Stimulated activated CD8-positive, alpha-beta memory T cell treated with anti-CD3 and anti-CD28 coated beads, Interleukin-15, amount 100 ng/mL, for 1 hour (primary cell): Measurements from ENCODE around the gene ANK3.

Experiments used
- DNase-seq: peaks from one replicate; pipeline ENCODE4 v3.0.0-alpha.2; 2020; ENCODE audit warnings: low read depth

The ANK3 gene

DNA sequence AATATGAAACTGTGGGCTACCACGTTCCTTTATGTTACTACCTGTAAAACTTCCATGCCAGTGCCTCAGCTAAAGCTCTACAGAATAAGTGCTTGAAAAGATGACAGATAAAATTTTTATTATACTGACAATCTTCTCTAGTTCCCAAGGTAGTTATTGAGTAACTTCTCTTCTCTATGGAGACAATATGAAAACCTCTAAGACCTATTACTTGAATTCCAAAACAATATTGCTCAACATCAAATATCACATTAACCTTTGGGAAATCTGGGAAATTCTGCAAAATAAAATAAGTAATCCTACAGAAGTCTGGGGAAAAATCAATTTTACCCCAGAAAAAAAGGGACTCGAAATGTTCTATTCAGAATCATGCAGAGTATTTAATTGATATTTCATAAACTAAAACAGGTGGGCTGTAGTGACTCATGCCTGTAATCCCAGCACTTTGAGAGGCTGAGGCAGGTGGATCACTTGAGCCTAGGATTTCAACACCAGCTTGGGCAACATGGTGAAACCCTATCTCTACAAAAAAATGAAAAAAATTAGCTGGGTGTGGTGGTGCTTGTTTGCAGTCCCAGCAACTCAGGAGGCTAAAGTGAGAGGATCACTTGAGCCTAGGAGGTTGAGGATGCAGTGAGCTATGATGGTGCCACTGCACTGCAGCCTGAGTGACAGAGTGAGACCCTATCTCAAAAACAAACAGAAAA lies 23.8 kb upstream of the ANK3 start:
- DNase-seq = no peak

DNA sequence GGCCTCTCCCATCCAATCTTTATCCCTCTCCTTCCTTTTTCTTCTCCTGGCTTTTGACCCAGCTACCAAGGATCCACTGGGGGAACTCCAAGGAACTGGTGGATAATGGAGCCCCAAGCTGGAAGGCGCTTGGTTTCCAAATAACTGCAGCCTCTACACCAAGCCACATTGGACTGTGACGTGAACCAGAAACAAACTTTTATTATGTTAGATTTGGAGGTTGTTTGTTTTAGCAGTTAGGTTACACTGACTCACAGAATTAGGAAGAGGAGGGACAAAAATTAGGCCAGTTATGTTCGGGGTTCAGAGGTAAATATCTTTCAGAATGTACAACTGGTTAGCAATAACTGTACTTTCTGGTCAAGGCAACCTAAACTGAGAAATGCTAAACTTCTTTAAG lies 21.3 kb upstream of the ANK3 start:
- DNase-seq = no peak

DNA sequence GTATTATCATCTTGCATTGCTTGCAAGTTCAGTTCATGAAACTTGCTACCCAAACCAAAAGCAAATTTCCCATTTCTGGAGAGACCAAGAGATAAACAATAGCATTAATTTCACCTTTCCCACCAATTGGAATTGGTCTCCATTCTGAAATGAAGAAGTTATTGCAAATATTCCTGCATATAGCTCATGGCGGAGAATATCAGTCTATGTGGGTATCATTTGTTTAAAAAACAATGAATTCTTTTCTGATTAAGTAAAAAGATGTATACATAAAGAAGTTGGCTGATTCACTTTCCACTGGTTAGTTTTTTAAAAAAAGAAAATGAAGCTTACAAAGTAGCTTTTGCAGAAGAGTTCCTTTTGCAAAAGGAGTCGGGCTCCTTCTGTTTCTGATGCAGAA lies 19.5 kb upstream of the ANK3 start:
- DNase-seq = no peak

DNA sequence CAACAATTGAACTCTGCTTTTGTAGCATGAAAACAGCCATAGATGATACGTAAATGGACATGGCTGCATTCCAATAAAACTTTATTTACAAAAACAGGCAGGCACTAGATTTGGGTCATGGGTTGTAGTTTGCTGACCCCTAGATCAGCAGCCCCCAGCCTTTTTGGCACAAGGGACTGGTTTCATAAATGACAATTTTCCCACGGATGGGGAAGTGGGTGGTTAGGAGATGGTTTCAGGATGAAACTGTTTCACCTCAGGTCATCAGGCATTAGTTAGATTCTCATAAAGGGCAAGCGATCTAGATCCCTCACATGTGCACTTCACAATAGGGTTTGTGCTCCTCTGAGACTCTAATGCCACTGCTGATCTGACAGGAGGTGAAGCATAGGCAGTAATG lies 16.5 kb upstream of the ANK3 start:
- DNase-seq = no peak

DNA sequence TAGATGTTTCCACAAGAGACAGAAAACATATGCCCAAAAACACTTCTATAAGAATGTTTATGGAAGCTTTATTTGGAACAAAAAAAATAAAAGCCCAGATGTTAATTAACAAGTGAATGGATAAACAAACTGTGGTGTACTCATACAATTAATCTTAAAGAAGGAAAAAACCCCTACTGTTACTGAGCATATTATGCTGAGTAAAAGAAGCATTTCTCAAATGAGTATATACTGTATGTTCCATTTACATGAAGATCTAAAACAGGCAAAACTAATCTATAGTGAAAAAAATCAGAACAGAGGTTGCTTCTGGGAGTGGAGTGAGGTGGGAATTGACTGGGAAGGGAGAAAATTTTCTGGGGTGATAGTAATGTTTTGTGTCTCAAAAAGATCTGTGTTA lies 15.5 kb upstream of the ANK3 start:
- no peak for DNase-seq

DNA sequence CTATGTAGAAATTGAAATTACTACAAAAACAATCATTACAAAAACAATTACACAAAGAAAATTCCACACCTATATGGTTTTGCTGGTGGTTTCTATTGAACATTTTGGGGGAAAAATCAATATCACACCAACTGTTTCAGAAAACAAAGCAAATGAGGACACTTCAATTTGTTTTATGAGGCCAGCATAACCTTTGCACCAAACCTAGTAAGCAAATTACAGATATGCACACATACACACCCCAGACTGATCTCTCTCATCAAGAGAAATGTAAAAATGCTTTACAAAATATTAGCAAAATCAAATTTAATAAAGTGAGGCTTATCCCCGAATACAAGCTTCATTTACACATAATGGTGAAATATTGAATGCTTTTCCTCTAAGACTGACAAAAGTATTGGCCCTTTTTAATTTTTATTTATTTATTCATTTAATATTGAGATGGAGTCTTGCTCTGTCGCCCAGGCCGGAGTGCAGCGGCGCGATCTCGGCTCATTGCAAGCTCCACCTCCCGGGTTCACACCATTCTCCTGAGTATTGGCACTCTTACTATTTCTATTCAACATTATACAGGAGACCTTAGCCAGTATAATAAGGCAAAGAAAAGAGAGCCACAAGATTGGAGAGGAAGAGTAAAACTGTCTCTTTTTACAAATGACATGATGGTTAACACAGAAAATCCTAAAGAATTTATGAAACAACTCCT lies 13.6 kb upstream of the ANK3 start:
- DNase-seq = no peak

DNA sequence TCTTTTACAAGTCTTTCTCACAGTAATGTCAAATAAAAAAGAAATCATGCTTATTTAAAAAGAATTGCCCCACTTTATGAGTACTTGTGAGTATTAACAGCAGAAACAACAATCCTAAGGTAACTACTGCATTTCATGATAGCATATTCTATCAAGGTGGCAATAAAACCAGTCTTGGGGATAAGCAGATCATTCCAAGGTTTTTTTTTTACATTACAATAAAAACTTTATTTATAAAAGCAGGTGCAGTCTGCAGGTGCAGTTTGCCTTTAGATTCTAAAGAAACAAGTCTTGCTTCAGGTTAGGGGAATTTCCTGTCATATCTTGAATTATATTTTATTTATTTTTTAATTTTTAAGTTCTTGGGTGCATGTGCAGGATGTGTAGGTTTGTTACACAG lies 10.7 kb upstream of the ANK3 start:
- no peak for DNase-seq

DNA sequence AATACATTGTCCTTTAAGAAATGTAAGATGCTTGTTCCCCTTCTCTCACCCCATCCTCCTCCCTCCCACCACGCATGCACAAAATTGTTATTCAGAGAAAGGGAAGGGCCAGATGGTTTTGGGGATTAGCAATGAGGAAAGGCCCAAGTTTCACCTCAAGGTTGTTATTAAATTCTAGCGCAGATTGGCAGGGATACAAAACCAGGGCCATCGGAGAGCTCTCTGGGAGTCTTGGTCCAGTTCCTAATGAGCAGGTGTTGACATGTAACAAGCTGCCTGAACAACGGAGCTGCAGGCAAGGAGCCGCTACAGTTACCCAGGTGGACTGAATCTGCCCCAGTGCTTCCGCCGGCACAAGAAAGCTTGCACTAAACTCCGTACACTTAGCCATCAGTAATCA lies 9.7 kb upstream of the ANK3 start:
- no peak for DNase-seq

DNA sequence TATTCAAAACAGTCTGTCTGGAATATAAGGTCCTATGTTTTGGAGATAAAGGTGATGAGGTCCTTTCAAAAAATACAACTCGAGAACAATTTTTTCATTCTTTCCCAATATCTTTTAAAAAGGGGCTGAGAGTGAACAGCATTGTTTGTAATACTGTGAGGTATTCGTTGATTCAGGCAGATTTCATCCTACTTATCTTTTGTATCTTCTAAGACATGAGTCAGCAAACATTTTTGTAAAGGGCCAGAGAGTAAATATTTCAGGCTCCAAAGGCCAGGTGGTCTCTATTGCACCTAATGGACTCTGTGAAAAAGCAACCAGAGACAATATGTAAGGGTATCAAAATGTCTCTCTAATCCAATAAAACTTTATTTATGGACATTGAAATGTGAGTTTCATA lies 8.1 kb upstream of the ANK3 start:
- no peak for DNase-seq

DNA sequence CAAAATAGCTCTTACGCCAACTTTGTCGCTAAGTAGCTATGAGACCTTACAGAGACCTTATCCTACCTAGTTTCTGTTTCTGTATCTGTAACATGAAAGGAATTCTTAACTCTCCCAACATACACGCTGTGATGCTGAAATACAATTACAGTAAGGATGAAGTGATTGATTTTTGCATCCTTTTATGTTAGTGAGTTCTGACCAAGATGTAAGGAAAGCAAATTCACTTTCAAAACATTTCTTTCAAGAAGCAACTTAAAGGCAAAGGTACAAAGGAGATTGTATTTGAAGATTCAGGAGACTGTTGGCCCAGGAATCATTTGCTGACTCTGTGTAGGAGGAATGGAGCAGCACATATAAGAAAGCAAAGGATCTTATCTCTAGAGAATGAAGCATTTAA lies 7.1 kb upstream of the ANK3 start:
- no peak for DNase-seq

DNA sequence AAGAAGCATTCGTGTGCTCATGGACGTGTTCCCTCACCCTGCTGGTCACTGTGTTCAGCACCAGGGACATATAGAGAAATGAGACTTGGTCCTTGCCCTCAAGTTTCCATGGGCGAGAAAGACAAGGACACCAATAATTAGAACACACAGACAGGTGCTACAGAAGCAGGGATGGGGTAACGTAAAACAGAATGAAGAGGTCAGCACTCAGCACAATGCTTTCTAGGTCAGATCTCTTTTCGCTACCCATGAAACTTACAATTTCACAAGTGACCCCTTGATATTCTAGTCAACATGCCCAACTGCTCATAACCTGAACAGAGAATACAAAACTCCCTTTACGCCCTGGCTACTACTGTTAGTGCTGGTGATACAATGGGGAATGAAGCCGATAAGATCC lies 6.0 kb upstream of the ANK3 start:
- DNase-seq = no peak

DNA sequence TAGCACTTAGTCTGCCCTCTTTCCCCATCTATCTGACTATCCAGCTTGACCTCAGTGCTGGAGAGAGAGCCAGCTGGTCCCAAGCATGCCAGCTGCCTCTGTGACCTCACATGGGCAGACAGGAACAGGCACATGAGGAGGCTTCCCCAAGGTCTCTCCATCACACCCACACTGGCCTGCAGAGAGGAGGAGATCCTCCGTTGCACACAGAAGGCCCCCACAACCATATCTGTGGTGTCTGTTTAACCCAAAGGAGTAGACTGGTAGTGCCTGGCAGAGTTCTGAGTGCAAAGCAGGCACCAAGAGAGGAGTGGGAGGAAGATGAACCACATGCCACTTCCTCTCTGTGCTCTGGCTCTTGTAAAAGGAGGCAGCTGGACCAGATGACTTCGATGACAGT lies 4.8 kb upstream of the ANK3 start:
- DNase-seq = no peak

DNA sequence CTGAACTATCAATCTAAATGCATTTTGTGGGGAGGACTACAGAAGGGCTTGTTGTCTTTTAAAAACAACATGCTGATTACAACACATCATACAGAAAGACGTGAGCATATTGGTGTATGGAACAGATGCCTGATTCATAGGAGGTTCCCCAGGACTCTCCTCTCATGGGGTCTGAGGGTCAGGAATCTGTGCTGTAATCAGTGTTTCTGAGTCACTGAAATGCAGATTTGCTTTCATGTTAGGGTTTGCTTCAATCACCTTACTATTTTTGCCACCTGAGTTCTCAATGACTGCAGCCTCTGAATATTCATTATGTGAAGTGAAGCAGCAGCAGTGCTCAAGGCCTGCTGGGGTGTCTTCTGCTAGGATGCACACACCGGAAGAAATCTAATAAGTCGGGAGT lies 550 bp upstream of the ANK3 start:
- no peak for DNase-seq

DNA sequence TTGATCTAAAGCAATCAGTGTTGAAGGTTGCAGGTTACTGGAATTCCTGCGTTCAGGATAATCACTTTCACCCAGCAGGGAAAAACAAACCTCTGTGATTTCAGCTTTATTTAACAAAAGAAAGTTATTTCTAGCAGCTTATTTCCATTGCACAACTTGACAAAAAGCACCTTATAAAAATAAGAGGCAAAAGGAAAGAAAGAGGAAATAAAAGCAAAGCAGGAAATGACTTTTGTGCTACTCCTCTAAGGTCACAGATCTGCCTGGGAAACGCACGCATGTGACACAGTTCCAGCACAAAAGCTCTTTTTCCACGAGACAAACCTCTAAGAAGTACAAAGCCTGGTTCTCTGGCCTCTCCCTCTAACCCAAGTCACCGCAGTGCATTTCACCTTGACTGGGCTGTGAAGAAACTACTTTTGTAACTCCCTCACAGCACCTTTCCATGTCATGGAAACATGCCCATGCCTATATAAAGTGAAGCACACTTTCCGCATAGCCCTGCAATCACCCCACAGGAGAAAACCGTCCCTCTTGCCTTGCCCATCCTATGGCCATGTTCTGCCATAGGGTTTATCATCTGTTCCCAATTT lies 870 bp downstream of the ANK3 start:
- DNase-seq = no peak

DNA sequence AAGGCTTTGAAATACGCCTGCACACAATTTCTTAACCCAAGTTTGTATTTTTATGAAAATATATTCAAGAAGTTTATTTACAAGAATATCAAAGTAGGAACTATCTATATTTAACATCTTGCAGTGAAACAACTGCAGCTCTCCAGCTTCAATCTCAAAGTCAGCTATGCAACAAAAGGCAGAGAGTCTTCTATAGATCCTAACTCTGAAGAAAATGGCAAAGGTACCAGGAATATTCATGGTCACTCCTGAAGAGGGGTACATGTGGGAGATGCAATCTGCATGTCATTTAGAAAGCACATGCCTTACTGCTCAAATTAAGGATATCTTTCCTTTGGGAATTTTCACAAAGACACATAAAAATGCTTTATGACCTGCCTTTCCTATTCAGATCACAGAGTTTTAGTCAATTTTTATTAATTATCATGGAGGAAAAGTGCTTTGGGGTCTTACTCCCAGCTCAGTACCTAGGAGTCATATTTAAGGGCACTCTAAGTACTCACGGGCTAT lies 1.5 kb downstream of the ANK3 start:
- no peak for DNase-seq

DNA sequence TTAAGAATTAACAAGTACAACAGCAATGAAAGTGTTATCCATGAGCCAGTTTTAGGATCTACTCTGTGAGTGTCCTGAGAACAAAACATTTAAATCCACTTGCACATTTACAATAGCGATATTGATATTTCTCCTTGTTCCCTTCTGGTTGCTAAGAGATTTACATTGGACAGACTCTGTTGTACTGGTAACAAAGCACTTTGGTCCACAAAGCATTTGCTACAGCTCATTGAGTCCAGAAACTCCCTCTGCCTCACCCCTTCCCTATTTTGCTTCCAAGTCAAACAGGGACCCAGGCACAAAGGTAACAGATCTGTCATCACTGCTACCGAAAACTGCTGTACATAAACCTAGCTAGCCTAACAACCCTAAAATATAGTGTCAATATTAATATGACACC lies 2.1 kb downstream of the ANK3 start:
- DNase-seq = no peak

DNA sequence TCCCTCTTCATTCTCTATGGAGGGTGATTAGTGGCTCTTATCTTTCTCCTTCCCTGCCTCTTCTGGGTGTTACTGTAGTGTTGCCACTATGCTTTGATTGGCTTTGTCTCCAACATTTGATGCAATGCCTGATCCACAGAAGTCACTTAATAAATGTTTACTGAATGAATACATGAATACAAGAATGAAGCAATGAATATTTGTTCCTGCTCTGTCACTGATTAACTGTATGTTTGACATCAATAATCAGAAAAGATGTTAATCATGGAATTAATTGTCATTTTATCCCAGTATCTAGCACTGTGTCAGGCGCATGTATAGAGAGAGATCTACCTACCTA lies 4.3 kb downstream of the ANK3 start:
- DNase-seq = no peak

DNA sequence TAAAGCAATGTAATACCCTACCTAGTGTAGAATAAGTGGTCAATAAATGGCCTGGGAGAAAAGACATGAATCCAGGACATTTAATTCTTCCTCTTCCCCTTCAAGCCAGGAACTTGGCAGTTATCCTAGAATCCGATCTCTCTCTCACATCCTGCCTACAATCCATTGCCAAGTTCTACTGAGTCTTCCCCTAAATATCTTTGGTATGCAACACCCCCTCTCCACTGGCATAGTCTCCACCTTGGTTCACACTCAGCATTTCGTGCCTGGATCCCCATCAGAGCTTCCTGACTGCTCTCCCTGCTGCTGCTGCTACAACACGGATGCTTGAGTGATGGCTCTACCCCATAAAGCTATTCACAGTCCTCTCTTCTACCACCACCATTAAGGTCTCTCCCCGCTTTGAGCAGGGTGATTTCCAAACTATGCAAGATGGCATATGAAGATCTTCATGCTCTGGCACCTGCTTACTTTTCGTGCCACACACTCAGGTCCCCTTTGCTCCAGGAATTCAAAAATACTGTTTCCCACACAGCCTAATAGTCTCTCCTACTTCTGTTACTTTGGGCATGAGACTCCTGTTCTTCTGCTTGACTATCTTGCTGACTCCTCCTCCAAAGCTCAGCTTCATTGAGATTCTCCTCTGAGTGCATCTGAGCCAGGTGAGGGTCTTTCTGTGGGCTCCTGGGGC lies 4.8 kb downstream of the ANK3 start:
- DNase-seq = no peak

DNA sequence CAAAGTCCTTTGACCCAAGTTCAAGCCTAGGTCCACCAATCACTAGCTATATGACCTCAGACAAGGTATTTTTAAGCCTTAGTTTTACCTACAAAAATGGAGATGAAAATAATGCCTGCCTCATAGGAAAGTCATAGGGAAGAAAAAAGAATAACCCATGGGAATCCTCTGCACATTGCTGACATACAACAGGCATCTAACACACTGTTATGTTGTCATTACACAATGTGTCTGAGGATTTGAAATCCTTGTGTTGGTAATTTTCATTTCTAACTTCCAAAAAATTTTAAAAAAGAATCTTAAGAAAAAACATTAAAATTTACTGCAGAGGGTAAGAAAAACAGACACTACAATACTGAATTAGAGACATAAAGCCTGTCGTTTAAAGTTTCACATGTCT lies 5.7 kb downstream of the ANK3 start:
- no peak for DNase-seq

DNA sequence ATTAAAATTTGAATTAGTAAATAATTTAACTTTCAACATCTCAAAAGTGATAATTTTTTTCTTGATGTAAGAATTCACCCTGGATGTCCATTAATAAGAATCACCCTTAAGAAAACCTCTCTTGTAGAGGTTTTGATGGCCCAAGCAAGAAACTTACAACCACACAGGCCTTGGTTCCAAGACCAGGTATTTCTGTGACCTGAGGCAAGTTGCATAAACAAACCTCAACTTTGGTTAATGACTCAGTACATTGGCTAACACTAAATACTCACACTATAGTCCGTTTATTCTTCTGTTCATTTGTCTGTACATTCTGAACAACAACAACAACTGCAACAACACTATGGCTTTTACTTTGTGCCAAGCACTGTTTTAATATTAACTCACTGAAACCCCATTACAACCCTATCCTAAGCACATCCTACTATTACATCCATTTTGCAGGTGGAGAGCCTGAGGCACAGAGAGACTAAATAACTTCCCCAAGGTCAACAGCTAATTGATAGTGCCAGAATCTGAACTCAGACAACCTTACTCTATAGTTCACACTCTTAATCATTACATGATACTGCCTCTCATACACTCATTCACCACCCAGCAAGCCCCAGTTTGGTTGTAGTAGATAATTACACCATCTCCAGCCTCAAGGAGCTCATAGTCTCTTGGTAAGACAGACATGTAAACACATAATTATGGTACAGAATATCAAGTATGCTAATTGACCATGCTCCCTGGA lies 6.6 kb downstream of the ANK3 start:
- DNase-seq = no peak

DNA sequence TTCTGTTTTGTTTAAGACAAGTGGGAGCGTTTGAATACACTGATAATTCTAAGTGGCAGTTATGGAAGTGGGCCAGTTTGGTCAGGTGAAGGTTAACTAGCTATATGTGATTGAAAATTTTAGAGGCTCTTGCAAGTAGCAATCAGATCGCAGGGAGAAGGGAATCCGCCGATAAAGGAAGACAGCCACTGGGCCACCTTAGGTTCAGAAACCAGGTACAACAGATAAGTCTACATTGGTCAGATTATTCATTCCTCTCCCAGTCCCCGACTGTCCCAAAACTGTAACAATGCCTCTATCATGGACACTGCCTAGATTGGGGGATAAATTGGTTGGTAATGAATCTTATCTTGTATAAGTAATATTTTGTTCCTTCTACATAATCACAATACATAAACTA lies 8.9 kb downstream of the ANK3 start:
- no peak for DNase-seq

DNA sequence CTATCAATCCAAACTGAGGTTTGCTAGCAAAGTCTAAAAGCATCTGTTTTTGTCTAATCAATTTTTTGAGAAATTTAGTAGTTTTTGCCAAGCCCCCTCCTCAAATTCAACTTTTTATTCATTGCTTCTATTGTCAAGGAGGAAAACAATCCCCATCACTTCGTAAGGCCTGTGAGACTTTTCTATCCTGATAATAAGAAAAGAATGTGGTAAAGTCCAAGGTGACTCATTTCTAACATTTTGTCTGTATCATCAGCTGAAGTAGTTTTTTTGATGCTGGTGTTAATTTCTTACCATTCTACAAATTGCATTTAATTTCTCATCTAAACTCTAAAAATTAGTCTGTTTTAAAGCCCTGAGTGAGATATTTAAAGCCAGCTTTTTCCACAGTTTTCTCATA lies 11.7 kb downstream of the ANK3 start:
- no peak for DNase-seq

DNA sequence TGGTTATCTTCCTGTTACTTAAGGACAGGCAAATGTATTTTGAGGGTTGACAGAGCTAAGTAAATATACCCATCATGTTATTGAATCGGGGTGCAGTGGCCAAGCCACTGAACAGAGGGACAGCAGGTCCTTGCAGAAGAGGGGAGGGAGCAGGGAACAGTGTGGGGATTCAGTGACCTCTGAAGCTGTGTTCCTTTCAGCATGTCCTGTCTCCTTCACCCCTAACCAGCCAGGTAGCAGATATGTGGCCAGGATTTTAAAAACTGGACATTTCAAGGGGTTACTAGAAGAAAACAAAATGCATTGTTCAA lies 12.7 kb downstream of the ANK3 start:
- DNase-seq = no peak
